Measurements from ENCODE around the gene METTL15. TPM values are rescaled to one million over a fixed set of nuclear protein-coding genes. Genes with fewer than 3 reads are reported as not detected.
"Not testable (repeated sequence)": the region's sequence is repeated elsewhere in the genome, so short reads cannot be mapped to it uniquely, and the experiment has no call there.

METTL15 gene
- total and polyA plus RNA-seq, 11 donors = 5.2 to 14.4 (median 9.9) TPM

DNA sequence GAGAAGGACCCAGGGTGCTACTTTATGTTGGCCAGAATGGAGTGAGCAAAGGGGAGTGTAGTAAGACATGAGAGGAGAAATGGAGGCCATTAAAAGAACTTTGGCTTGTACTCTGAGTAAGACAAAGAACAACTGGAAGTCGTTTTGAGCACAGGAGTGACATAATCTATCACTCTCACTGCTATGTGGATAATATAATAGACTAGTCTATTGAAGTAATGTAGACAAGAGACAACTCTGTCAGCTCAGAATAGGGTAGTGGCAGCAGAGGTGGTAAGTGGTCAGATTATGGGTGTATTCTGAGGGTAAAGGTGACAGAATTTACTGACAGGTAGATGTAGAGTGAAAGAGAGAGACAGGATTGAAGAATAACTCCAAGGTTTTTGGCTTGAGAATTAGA lies 8.5 kb upstream of the METTL15 start:
- 29 to 48% (median 36%) methylated on average over 1 of the region's 1 CpG for WGBS, 4 donors

DNA sequence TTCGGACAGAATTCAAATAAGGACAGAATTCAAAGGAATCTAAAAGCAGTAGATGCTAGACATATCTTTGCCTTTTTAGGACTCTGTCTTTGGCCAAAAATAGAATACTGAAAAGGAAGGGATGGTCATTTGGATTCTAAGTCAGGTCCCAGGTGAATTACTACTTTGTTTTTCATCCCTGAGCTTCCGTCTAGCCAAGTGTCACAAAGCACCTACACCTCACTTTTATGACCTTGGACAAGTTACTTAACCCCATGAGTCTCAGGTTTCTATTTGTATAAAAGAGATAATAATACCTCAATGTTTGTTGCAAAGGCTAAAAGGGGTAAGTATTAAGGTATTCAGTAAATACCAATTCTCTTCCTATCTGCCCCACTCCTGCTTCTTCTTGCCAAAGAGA lies 7.5 kb upstream of the METTL15 start:
- Histone ChIP-seq H3K4me1 (peaks cover 0 to 6% (median 0%) of the 10 kb centered on the region in 12 donors), H3K4me3 (no peak overlapping the region)
- intact Hi-C loops (cut with DNase I) = loop anchor here in 3 of 10 donors (10.0 kb wide), 3 partner anchors 406 to 596 kb away; partner anchors contain the start of gene LIN7C (in 1 of the 3)

More for the DNA sequence above, 8.5 kb upstream of the METTL15 start:
- no peaks in the 10 kb centered on the region for H3K36me3 ChIP-seq
- DNase-seq (no peak), ATAC-seq (no peak)
- intact Hi-C loops (cut with DNase I) = loop anchor here in 3 of 10 donors (10.0 kb wide), 3 partner anchors 405 to 595 kb away; partner anchors contain the start of gene LIN7C (in 1 of the 3)
- H3K27me3 ChIP-seq = no peaks in the 10 kb centered on the region
- peaks cover 0 to 6% (median 0%) of the 10 kb centered on the region in 12 donors for H3K4me1 ChIP-seq
- no peak overlapping the region for H3K27ac ChIP-seq
- H3K4me3 ChIP-seq = no peak overlapping the region
- TF ChIP-seq, protein P1, sequence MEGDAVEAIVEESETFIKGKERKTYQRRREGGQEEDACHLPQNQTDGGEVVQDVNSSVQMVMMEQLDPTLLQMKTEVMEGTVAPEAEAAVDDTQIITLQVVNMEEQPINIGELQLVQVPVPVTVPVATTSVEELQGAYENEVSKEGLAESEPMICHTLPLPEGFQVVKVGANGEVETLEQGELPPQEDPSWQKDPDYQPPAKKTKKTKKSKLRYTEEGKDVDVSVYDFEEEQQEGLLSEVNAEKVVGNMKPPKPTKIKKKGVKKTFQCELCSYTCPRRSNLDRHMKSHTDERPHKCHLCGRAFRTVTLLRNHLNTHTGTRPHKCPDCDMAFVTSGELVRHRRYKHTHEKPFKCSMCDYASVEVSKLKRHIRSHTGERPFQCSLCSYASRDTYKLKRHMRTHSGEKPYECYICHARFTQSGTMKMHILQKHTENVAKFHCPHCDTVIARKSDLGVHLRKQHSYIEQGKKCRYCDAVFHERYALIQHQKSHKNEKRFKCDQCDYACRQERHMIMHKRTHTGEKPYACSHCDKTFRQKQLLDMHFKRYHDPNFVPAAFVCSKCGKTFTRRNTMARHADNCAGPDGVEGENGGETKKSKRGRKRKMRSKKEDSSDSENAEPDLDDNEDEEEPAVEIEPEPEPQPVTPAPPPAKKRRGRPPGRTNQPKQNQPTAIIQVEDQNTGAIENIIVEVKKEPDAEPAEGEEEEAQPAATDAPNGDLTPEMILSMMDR (IDR thresholded peaks at IDR 0.05) = no peak
- TF ChIP-seq POLR2A (IDR thresholded peaks at IDR 0.05) = no peak
- no peaks in the 10 kb centered on the region for H3K9me3 ChIP-seq

DNA sequence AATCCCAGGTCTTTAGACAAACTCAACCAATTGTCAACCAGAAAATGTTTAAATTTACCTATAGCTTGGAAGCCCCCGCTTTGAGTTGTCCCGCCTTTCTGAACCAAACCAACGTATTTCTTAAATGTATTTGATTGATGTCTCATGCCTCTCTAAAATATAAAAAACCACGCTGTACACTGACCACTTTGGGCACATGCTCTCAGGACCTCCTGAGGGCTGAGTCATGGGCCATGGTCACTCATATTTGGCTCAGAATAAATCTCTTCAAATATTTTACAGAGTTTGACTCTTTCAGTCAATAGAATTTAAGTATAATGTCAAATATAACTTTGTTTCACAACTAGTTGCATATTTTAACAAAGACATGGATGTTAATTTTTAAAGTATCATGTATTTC lies 5.9 kb upstream of the METTL15 start:
- 95 to 97% (median 96%) methylated on average over 4 of the region's 4 CpGs for WGBS, 4 donors
- not testable (repeated sequence) for H3K27me3 ChIP-seq, H3K9me3 ChIP-seq, DNase-seq, ATAC-seq, H3K27ac ChIP-seq, H3K4me3 ChIP-seq, H3K36me3 ChIP-seq
- intact Hi-C loops (cut with DNase I) = loop anchor here in 3 of 10 donors (10.0 kb wide), 3 partner anchors 407 to 597 kb away; partner anchors contain the start of gene LIN7C (in 1 of the 3)
- H3K4me1 ChIP-seq = peaks cover 0 to 12% (median 2%) of the 10 kb centered on the region in 12 donors

More for the DNA sequence above, 7.5 kb upstream of the METTL15 start:
- no peak for ATAC-seq
- no peaks in the 10 kb centered on the region for H3K36me3 ChIP-seq
- no peaks in the 10 kb centered on the region for H3K9me3 ChIP-seq
- WGBS, 4 donors = 69 to 77% (median 75%) methylated on average over 2 of the region's 2 CpGs
- DNase-seq = no peak
- no peaks in the 10 kb centered on the region for H3K27me3 ChIP-seq
- H3K27ac ChIP-seq = no peak overlapping the region
- TF ChIP-seq, protein P1 (IDR thresholded peaks at IDR 0.05) = no peak
- TF ChIP-seq POLR2A (IDR thresholded peaks at IDR 0.05) = no peak

- H3K36me3 ChIP-seq = no peaks in the 10 kb centered on the region
- 89 to 96% (median 92%) methylated on average over 1 of the region's 1 CpG for WGBS, 4 donors
- no peak for DNase-seq
- no peaks in the 10 kb centered on the region for H3K9me3 ChIP-seq
- intact Hi-C loops (cut with DNase I) = loop anchor here in 3 of 10 donors (10.0 kb wide), 3 partner anchors 410 to 600 kb away; partner anchors contain the start of gene LIN7C (in 1 of the 3)
- TF ChIP-seq, protein P1 (IDR thresholded peaks at IDR 0.05) = no peak
- no peak for TF ChIP-seq POLR2A (IDR thresholded peaks at IDR 0.05)
- peaks cover 0 to 27% (median 16%) of the 10 kb centered on the region in 12 donors for H3K4me1 ChIP-seq
- H3K4me3 ChIP-seq = no peak overlapping the region
- ATAC-seq = no peak
- H3K27ac ChIP-seq = no peak overlapping the region
- H3K27me3 ChIP-seq = no peaks in the 10 kb centered on the region
Measured at GRCh38 chr11:28104425-28104824, 3.8 kb upstream of the METTL15 start.

All from heart left ventricle (tissue), 16 donors.